Coronary artery (tissue), 2 donors: ENCODE measurements around the gene PCDH9.

Source experiments
- DNase-seq: peaks from one replicate; pipeline ENCODE4 v3.0.0-alpha.2; 2017; ENCODE audit warnings: low spot score
- H3K27ac ChIP-seq, 2 donors: fragments of 200-600 bp; sonication (generic); one replicate each; pipeline ENCODE4 v1.5.1; 2016 to 2019
- H3K4me3 ChIP-seq: fragments of 200-600 bp; sonication (generic); 2 replicates; pipeline ENCODE4 v1.5.1; 2016; ENCODE audit warnings: mild to moderate bottlenecking, moderate library complexity
- CTCF ChIP-seq: fragments of 200-600 bp; sonication (generic); IDR thresholded peaks from one replicate; pipeline ENCODE4 v1.5.1; 2019; ENCODE audit warnings: antibody characterized with exemption

PCDH9 gene

GRCh38 chr13:66489172-66489571 is 741.0 kb downstream of the PCDH9 start:
- no peak overlapping the region for H3K27ac ChIP-seq
- no peak for DNase-seq
- TF ChIP-seq CTCF, result no peak
- no peak overlapping the region for H3K4me3 ChIP-seq

- H3K27ac ChIP-seq, result no peak overlapping the region
- no peak overlapping the region for H3K4me3 ChIP-seq
- DNase-seq, result no peak
- no peak for TF ChIP-seq CTCF
Measured at GRCh38 chr13:66483712-66484111, 746.4 kb downstream of the PCDH9 start.

GRCh38 chr13:66482836-66483235 is 747.3 kb downstream of the PCDH9 start:
- H3K27ac ChIP-seq, result no peak overlapping the region
- TF ChIP-seq CTCF, result no peak
- DNase-seq, result no peak
- no peak overlapping the region for H3K4me3 ChIP-seq

- TF ChIP-seq CTCF, result no peak
- Histone ChIP-seq H3K4me3 (no peak overlapping the region), H3K27ac (no peak overlapping the region)
- DNase-seq, result no peak
Measured at GRCh38 chr13:66477816-66478215, 752.3 kb downstream of the PCDH9 start.

- Histone ChIP-seq H3K4me3 (no peak overlapping the region), H3K27ac (no peak overlapping the region)
- no peak for DNase-seq
- TF ChIP-seq CTCF, result no peak
Measured at GRCh38 chr13:66475061-66475460, 755.1 kb downstream of the PCDH9 start.

- H3K27ac ChIP-seq, result no peak overlapping the region
- H3K4me3 ChIP-seq, result no peak overlapping the region
- DNase-seq, result no peak
- TF ChIP-seq CTCF, result no peak
Measured at GRCh38 chr13:66469745-66470144, 760.4 kb downstream of the PCDH9 start.

GRCh38 chr13:66468656-66469055 is 761.5 kb downstream of the PCDH9 start:
- Histone ChIP-seq H3K27ac (no peak overlapping the region), H3K4me3 (no peak overlapping the region)
- DNase-seq, result no peak
- TF ChIP-seq CTCF, result no peak
